ENCODE measurements around the gene PGM5. TPM values are rescaled to one million over a fixed set of nuclear protein-coding genes. Genes with fewer than 3 reads are reported as not detected.

The PGM5 gene
- total and polyA plus RNA-seq, 2 experiments from 2014 or later = not detected

GRCh38 chr9:68546596-68547390 is 190.4 kb downstream of the PGM5 start:
- Histone ChIP-seq H3K4me2 (no peak overlapping the region), H3K79me2 (replicated peaks; ENCODE audit: insufficient read depth) (no peaks in the 10 kb centered on the region), H3K36me3 (ENCODE audit: insufficient read depth) (no peaks in the 10 kb centered on the region), H3K27me3 (ENCODE audit: insufficient read depth) (peaks cover 11% of the 10 kb centered on the region), H3K4me3 (no peak overlapping the region), H3K27ac (ENCODE audit: low read depth) (no peak overlapping the region), H3F3A (replicated peaks; ENCODE audit: low read depth) (no peaks in the 10 kb centered on the region), H4K20me1 (replicated peaks; ENCODE audit: insufficient read depth) (no peaks in the 10 kb centered on the region), H2AFZ (no peak overlapping the region), H3K9me2 (ENCODE audit: insufficient read depth) (no peaks in the 10 kb centered on the region), H3K4me1 (ENCODE audit: insufficient read depth) (no peaks in the 10 kb centered on the region)
- H3K36me3 Mint-ChIP-seq (ENCODE audit: low read depth) = no peaks in the 10 kb centered on the region
- H3K4me1 Mint-ChIP-seq = no peaks in the 10 kb centered on the region
- DNase-seq (ENCODE audit: low spot score) = no peak
- no peak overlapping the region for H3K4me3 Mint-ChIP-seq
- TF ChIP-seq, protein P1, sequence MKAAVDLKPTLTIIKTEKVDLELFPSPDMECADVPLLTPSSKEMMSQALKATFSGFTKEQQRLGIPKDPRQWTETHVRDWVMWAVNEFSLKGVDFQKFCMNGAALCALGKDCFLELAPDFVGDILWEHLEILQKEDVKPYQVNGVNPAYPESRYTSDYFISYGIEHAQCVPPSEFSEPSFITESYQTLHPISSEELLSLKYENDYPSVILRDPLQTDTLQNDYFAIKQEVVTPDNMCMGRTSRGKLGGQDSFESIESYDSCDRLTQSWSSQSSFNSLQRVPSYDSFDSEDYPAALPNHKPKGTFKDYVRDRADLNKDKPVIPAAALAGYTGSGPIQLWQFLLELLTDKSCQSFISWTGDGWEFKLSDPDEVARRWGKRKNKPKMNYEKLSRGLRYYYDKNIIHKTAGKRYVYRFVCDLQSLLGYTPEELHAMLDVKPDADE (IDR thresholded peaks at IDR 0.05) = no peak
- TF ChIP-seq EZH2phosphoT487 (IDR thresholded peaks at IDR 0.05; ENCODE audit: unreplicated experiment) (no peak), ZNF331 (CRISPR knock-in tag; IDR thresholded peaks at IDR 0.05; ENCODE audit: low read depth) (no peak), EZH2 (IDR thresholded peaks at IDR 0.05; ENCODE audit: low read depth, unreplicated experiment) (no peak), POLR2AphosphoS5 (IDR thresholded peaks at IDR 0.05; ENCODE audit: low read depth) (no peak), JUNB (IDR thresholded peaks at IDR 0.05; ENCODE audit: unreplicated experiment) (no peak)
- TF ChIP-seq, protein P2, sequence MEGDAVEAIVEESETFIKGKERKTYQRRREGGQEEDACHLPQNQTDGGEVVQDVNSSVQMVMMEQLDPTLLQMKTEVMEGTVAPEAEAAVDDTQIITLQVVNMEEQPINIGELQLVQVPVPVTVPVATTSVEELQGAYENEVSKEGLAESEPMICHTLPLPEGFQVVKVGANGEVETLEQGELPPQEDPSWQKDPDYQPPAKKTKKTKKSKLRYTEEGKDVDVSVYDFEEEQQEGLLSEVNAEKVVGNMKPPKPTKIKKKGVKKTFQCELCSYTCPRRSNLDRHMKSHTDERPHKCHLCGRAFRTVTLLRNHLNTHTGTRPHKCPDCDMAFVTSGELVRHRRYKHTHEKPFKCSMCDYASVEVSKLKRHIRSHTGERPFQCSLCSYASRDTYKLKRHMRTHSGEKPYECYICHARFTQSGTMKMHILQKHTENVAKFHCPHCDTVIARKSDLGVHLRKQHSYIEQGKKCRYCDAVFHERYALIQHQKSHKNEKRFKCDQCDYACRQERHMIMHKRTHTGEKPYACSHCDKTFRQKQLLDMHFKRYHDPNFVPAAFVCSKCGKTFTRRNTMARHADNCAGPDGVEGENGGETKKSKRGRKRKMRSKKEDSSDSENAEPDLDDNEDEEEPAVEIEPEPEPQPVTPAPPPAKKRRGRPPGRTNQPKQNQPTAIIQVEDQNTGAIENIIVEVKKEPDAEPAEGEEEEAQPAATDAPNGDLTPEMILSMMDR (conservative IDR thresholded peaks at IDR 0.05; ENCODE audit: low read depth in 2 of 2) = no peak
- H3K27ac Mint-ChIP-seq = no peak overlapping the region
- ATAC-seq = no peak
- peaks cover 5% of the 10 kb centered on the region for H3K27me3 Mint-ChIP-seq (ENCODE audit: insufficient read depth, low read depth, poor library complexity)
- H3K9me3 Mint-ChIP-seq = no peaks in the 10 kb centered on the region

- no peak overlapping the region for H2AFZ ChIP-seq
- no peaks in the 10 kb centered on the region for H3K36me3 ChIP-seq (ENCODE audit: insufficient read depth)
- Mint-ChIP-seq H3K36me3 (ENCODE audit: low read depth) (no peaks in the 10 kb centered on the region), H3K9me3 (no peaks in the 10 kb centered on the region), H3K4me1 (no peaks in the 10 kb centered on the region), H3K4me3 (no peak overlapping the region), H3K27me3 (ENCODE audit: insufficient read depth, low read depth, poor library complexity) (peaks cover 5% of the 10 kb centered on the region), H3K27ac (no peak overlapping the region)
- no peaks in the 10 kb centered on the region for H3K79me2 ChIP-seq (replicated peaks; ENCODE audit: insufficient read depth)
- no peak overlapping the region for H3K27ac ChIP-seq (ENCODE audit: low read depth)
- DNase-seq (ENCODE audit: low spot score) (no peak), ATAC-seq (no peak)
- no peak overlapping the region for H3K4me2 ChIP-seq
- H3K4me3 ChIP-seq = no peak overlapping the region
- peaks cover 8% of the 10 kb centered on the region for H3K27me3 ChIP-seq (ENCODE audit: insufficient read depth)
- no peaks in the 10 kb centered on the region for H3K9me2 ChIP-seq (ENCODE audit: insufficient read depth)
- H4K20me1 ChIP-seq (replicated peaks; ENCODE audit: insufficient read depth) = no peaks in the 10 kb centered on the region
- H3F3A ChIP-seq (replicated peaks; ENCODE audit: low read depth) = no peaks in the 10 kb centered on the region
- H3K4me1 ChIP-seq (ENCODE audit: insufficient read depth) = no peaks in the 10 kb centered on the region
- no peak for TF ChIP-seq ZNF462 (CRISPR knock-in tag; IDR thresholded peaks at IDR 0.05)
- TF ChIP-seq NANOG (IDR thresholded peaks at IDR 0.05; ENCODE audit: borderline replicate concordance) = no peak
- TF ChIP-seq EZH2phosphoT487 (IDR thresholded peaks at IDR 0.05; ENCODE audit: unreplicated experiment) = no peak
- TF ChIP-seq, protein P1 (IDR thresholded peaks at IDR 0.05) = no peak
- TF ChIP-seq ZNF114 (CRISPR knock-in tag; IDR thresholded peaks at IDR 0.05) = no peak
- TF ChIP-seq JUNB (IDR thresholded peaks at IDR 0.05; ENCODE audit: unreplicated experiment) = no peak
Observed at GRCh38 chr9:68547417-68547816, 191.0 kb downstream of the PGM5 start.

All from GM23338 (cell line).